Measurements from ENCODE around the gene C8B.

Gene C8B

DNA sequence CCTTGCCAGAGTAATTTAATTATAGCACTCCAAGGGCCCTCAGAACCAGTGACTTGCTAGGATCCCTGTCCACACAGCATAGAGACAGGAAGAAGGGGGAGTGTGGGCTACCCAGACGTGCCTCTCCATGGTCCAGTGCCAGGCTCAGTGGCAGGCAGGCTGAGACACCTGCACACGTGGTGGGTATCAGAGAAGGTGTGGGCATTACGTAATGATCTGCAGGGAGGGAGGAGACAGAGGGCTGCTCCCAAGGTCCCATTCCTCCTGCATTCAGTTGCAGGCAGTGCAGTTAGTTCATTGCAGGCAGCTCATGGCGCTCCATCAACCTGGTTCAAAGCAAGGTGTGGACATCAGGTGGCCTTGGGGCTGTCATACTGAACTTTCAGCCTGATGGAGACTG is 49.9 kb downstream of the C8B start:
- Histone ChIP-seq H3K4me2 (ENCODE audit: low read length) (no peak overlapping the region), H3K36me3 (ENCODE audit: control insufficient read depth, insufficient read depth, low read length) (no peaks in the 10 kb centered on the region), H3K4me1 (no peaks in the 10 kb centered on the region), H3K4me3 (ENCODE audit: low read depth, low read length) (no peak overlapping the region), H3K79me2 (no peaks in the 10 kb centered on the region), H3K27me3 (ENCODE audit: control insufficient read depth, insufficient read depth, low read length) (no peaks in the 10 kb centered on the region), H3K27ac (no peak overlapping the region), H2AFZ (no peak overlapping the region), H3K9ac (no peak overlapping the region), H3K9me3 (ENCODE audit: control insufficient read depth, low read length) (no peaks in the 10 kb centered on the region)
- TF ChIP-seq CTCF (IDR thresholded peaks at IDR 0.05): no peak

DNA sequence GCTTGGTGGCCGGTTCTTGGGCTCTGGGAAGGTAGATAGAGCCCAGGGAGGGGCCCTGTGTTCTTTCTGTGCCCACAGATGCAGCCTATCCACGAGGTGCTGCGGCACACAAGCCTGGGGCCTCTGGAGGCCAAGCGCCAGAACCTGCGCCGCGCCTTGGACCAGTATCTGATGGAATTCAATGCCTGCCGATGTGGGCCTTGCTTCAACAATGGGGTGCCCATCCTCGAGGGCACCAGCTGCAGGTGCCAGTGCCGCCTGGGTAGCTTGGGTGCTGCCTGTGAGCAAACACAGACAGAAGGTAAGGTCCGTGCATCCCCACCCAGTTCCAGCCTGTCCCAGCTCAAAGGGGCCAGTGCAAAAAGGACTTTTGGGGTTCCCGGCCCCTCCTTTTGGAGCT is 53.5 kb downstream of the C8B start:
- Histone ChIP-seq H3K79me2 (no peaks in the 10 kb centered on the region), H3K27me3 (ENCODE audit: control insufficient read depth, insufficient read depth, low read length) (no peaks in the 10 kb centered on the region), H3K9ac (no peak overlapping the region), H3K4me2 (ENCODE audit: low read length) (no peak overlapping the region), H3K4me3 (ENCODE audit: low read depth, low read length) (no peak overlapping the region), H2AFZ (no peak overlapping the region), H3K27ac (no peak overlapping the region), H3K36me3 (ENCODE audit: control insufficient read depth, insufficient read depth, low read length) (no peaks in the 10 kb centered on the region), H3K9me3 (ENCODE audit: control insufficient read depth, low read length) (no peaks in the 10 kb centered on the region), H3K4me1 (no peaks in the 10 kb centered on the region)
- no peak for TF ChIP-seq CTCF (IDR thresholded peaks at IDR 0.05)

DNA sequence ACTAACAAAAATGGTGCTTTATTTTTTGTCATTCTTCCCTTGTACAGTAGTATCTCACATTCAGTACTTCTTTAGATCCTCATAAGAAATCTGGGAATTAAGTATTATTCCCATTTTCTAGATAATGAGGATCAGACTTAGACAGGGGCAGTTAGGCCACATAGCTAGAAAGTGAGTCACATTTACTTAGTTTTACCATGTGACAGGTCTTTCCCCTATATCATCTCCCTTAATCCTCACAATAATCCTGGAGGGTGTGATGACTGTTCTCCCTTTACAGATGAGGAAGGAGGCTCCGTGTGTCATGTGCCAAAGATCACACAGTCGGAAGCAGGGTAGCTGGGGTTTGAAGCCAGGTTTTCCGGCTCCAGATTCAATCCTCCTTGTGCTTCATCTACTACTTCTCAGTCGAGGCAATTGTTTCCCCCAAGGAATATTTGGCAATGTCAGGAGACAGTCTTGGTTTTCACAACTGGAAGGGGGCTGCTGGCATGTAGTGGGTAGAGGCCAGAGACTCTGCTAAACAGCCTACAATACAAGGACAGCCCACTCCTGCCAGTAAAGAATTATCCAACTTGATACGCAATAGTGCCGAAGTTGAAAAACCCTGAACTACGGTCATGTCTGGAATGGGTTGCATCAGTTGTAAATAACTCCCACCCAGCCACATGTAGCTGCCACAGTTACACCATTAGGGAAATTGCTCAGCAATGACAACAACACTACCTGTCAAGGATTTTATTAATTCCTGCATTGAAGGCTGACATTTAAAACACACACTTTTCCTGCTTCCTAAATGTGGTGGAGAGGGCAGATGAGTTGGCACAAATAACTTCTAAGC is 54.5 kb downstream of the C8B start:
- H3K9me3 ChIP-seq (ENCODE audit: control insufficient read depth, low read length): no peaks in the 10 kb centered on the region
- H3K4me2 ChIP-seq (ENCODE audit: low read length): no peak overlapping the region
- no peak overlapping the region for H3K9ac ChIP-seq
- TF ChIP-seq CTCF (IDR thresholded peaks at IDR 0.05): no peak
- H3K4me3 ChIP-seq (ENCODE audit: low read depth, low read length): no peak overlapping the region
- H3K36me3 ChIP-seq (ENCODE audit: control insufficient read depth, insufficient read depth, low read length): no peaks in the 10 kb centered on the region
- no peaks in the 10 kb centered on the region for H3K79me2 ChIP-seq
- no peaks in the 10 kb centered on the region for H3K27me3 ChIP-seq (ENCODE audit: control insufficient read depth, insufficient read depth, low read length)
- no peak overlapping the region for H3K27ac ChIP-seq
- H2AFZ ChIP-seq: no peak overlapping the region
- no peaks in the 10 kb centered on the region for H3K4me1 ChIP-seq

GRCh38 chr1:56910441-56910985 is 55.3 kb downstream of the C8B start:
- no peak overlapping the region for H3K27ac ChIP-seq
- no peak overlapping the region for H3K4me3 ChIP-seq (ENCODE audit: low read depth, low read length)
- no peaks in the 10 kb centered on the region for H3K4me1 ChIP-seq
- no peak overlapping the region for H3K4me2 ChIP-seq (ENCODE audit: low read length)
- H2AFZ ChIP-seq: no peak overlapping the region
- no peak overlapping the region for H3K9ac ChIP-seq
- no peaks in the 10 kb centered on the region for H3K36me3 ChIP-seq (ENCODE audit: control insufficient read depth, insufficient read depth, low read length)
- no peaks in the 10 kb centered on the region for H3K27me3 ChIP-seq (ENCODE audit: control insufficient read depth, insufficient read depth, low read length)
- no peak for TF ChIP-seq CTCF (IDR thresholded peaks at IDR 0.05)
- no peaks in the 10 kb centered on the region for H3K79me2 ChIP-seq
- H3K9me3 ChIP-seq (ENCODE audit: control insufficient read depth, low read length): no peaks in the 10 kb centered on the region
